ENCODE data around the gene TMEM63C. TPM values are rescaled to one million over a fixed set of nuclear protein-coding genes. Genes with fewer than 3 reads are reported as not detected.

The TMEM63C gene
- total RNA-seq, 1 donor from 2014 or later, result 1.1 TPM

GRCh38 chr14:77187649-77188012, 6.0 kb downstream of the TMEM63C start:
- no peak for DNase-seq (ENCODE audit: low read depth)
- H3K27me3 ChIP-seq (ENCODE audit: control insufficient read depth, insufficient read depth, low read length), result peaks cover 7% of the 10 kb centered on the region
- H3K4me3 ChIP-seq (ENCODE audit: low read depth, low read length), result no peak overlapping the region
- TF ChIP-seq CTCF (IDR thresholded peaks at IDR 0.05; ENCODE audit: insufficient read depth, low read length, poor library complexity, severe bottlenecking), result no peak
- no peaks in the 10 kb centered on the region for H3K36me3 ChIP-seq (ENCODE audit: control insufficient read depth, insufficient read depth, low read length)

DNA sequence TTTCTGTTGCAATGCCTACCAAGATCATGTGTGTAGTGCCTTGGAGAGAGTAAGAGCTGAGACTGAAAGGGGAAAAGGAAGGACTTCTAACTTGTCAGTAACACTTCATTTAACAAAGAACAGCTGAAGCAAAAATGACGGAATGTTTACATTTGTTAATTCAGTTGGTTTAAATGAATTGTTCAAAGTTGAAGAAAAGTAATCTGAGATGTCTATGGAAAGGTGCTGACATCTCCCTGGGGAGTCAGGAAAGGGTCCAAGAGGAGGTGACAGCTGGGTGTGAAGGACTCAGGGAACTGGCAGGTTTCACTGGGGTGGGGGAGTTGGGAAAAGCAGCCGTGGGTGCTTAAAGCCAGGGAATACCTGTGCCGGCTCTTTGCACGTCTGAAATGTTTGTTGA, 7.9 kb downstream of the TMEM63C start:
- H3K4me3 ChIP-seq (ENCODE audit: low read depth, low read length), result no peak overlapping the region
- H3K36me3 ChIP-seq (ENCODE audit: control insufficient read depth, insufficient read depth, low read length), result no peaks in the 10 kb centered on the region
- no peak for TF ChIP-seq CTCF (IDR thresholded peaks at IDR 0.05; ENCODE audit: insufficient read depth, low read length, poor library complexity, severe bottlenecking)
- H3K27me3 ChIP-seq (ENCODE audit: control insufficient read depth, insufficient read depth, low read length), result peaks cover 3% of the 10 kb centered on the region
- DNase-seq (ENCODE audit: low read depth), result no peak

DNA sequence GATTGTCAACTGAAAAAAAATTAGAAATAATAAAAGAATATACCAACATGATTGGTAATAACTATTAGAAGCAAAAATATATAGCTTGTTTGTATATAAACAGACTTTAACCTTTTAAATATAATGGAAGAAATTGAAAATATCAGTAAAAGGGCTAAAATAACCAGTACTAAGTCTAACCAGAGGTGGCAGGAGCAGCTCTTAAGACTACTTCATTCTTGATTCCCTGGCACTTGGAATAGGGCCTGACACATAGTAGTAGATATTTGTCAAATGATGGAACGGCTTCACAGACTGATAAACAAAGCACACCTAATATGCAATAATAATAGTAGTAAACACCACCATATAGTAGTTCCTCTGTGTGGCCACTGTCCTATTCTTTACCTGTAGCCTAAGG, 9.4 kb downstream of the TMEM63C start:
- H3K36me3 ChIP-seq (ENCODE audit: control insufficient read depth, insufficient read depth, low read length), result no peaks in the 10 kb centered on the region
- H3K4me3 ChIP-seq (ENCODE audit: low read depth, low read length), result no peak overlapping the region
- no peak for TF ChIP-seq CTCF (IDR thresholded peaks at IDR 0.05; ENCODE audit: insufficient read depth, low read length, poor library complexity, severe bottlenecking)
- H3K27me3 ChIP-seq (ENCODE audit: control insufficient read depth, insufficient read depth, low read length), result peaks cover 3% of the 10 kb centered on the region
- DNase-seq (ENCODE audit: low read depth), result no peak

DNA sequence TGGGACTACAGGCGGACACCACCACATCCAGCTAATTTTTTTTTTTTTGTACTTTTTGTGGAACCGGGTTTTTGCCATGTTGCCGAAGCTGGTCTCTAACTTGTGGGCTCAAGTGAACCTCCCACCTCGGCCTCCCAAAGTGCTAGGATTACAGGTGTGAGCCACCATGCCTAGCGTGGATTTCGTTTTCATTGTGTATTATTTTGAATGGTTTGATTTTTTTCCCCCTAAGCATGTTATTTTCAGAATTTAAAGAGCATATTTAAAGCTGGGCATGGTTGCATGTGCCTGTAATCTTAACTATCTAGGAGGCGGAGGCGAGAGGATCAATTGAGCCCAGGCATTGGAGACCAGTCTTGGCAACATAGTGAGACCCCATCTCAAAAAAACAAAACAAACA, 13.1 kb downstream of the TMEM63C start:
- no peaks in the 10 kb centered on the region for H3K36me3 ChIP-seq (ENCODE audit: control insufficient read depth, insufficient read depth, low read length)
- DNase-seq (ENCODE audit: low read depth), result no peak
- no peak for TF ChIP-seq CTCF (IDR thresholded peaks at IDR 0.05; ENCODE audit: insufficient read depth, low read length, poor library complexity, severe bottlenecking)
- H3K4me3 ChIP-seq (ENCODE audit: low read depth, low read length), result no peak overlapping the region
- peaks cover 4% of the 10 kb centered on the region for H3K27me3 ChIP-seq (ENCODE audit: control insufficient read depth, insufficient read depth, low read length)

DNA sequence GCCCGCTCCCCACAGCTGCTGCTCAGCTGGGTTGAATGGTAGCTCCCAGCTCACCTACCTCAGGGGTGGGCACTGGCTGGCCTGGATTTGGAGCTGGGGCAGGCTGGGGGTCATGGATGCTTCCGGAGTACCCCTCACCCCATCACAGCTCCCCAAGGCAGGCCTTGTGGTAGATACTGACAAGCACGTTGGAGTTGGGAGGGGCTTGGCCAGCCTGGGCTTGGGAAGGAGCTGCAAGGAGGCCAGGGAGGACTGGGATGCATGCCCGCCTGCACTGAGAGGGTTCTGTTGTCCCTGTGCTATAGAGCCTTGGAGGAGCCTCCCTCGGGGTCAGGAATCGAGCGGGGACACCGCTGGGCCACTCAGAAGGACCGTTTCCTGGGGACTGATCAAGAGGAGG, 14.2 kb downstream of the TMEM63C start:
- DNase-seq (ENCODE audit: low read depth), result no peak
- H3K27me3 ChIP-seq (ENCODE audit: control insufficient read depth, insufficient read depth, low read length), result peaks cover 4% of the 10 kb centered on the region
- no peak for TF ChIP-seq CTCF (IDR thresholded peaks at IDR 0.05; ENCODE audit: insufficient read depth, low read length, poor library complexity, severe bottlenecking)
- no peaks in the 10 kb centered on the region for H3K36me3 ChIP-seq (ENCODE audit: control insufficient read depth, insufficient read depth, low read length)
- H3K4me3 ChIP-seq (ENCODE audit: low read depth, low read length), result no peak overlapping the region

GRCh38 chr14:77197988-77198387, 16.4 kb downstream of the TMEM63C start:
- no peak for TF ChIP-seq CTCF (IDR thresholded peaks at IDR 0.05; ENCODE audit: insufficient read depth, low read length, poor library complexity, severe bottlenecking)
- Histone ChIP-seq H3K4me3 (ENCODE audit: low read depth, low read length) (no peak overlapping the region), H3K27me3 (ENCODE audit: control insufficient read depth, insufficient read depth, low read length) (peaks cover 7% of the 10 kb centered on the region), H3K36me3 (ENCODE audit: control insufficient read depth, insufficient read depth, low read length) (no peaks in the 10 kb centered on the region)
- no peak for DNase-seq (ENCODE audit: low read depth)
